ENCODE measurements around the gene MNX1.
A peak's percentile ranks its signal among the peaks of the same experiment; 100 is the strongest.

MNX1 gene

DNA sequence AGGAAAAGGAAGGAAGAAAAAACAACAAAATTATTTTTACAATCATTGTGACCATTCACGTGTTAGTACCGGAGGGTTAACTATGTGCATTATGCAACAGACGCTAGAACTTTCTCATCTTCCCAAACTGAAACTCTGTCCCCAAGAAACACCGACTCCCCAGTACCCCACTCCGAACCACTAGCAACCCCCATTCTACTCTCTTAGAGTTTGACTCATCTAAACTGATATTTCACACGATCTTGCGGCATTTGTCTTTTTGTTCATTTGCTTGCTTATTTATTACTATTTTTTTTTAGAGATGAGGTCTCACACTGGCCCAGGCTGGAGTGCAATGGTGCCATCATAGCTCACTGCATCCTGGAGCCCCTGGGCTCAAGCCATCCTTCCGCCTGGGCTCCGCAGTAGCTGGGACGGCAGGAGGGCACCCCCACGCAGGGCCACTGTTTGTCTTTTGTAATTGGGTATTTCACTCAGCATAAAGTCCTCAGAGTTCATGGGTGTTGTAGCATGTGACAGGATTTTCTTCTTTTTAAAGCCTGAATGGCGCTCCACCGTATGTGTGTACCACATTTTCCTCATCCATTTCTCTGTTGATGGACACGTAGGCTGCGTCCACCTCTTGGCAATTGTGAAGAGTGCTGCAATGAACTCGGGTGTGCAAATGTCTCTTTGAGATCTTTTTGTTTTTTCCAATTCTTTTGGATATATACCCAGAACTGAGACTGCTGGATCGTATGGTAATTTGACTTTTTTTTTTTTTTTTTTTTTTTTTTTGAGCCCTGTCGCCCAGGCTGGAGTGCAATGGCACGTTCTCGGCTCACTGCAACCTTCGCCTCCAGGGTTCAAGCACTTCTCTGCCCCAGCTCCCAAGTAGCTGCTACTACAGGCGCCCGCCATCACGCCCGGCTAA, 9.5 kb downstream of the MNX1 start:
- WGBS (ENCODE audit: insufficient coverage, insufficient read length), result no CpG with 5 or more reads among the region's 25 CpGs
- Histone ChIP-seq H3K36me3 (ENCODE audit: control insufficient read depth, insufficient read depth, low read length) (no peaks in the 10 kb centered on the region), H3K9me3 (ENCODE audit: control insufficient read depth, insufficient read depth, low read length) (no peaks in the 10 kb centered on the region), H3K4me1 (ENCODE audit: control insufficient read depth, insufficient read depth, low read length) (peaks cover 6% of the 10 kb centered on the region), H3K27ac (ENCODE audit: low read length) (no peak overlapping the region), H3K4me3 (ENCODE audit: low read length) (no peak overlapping the region), H3K27me3 (ENCODE audit: control insufficient read depth, insufficient read depth, low read length) (peaks cover 83% of the 10 kb centered on the region)
- no peak for DNase-seq (ENCODE audit: low read depth, low spot score)

DNA sequence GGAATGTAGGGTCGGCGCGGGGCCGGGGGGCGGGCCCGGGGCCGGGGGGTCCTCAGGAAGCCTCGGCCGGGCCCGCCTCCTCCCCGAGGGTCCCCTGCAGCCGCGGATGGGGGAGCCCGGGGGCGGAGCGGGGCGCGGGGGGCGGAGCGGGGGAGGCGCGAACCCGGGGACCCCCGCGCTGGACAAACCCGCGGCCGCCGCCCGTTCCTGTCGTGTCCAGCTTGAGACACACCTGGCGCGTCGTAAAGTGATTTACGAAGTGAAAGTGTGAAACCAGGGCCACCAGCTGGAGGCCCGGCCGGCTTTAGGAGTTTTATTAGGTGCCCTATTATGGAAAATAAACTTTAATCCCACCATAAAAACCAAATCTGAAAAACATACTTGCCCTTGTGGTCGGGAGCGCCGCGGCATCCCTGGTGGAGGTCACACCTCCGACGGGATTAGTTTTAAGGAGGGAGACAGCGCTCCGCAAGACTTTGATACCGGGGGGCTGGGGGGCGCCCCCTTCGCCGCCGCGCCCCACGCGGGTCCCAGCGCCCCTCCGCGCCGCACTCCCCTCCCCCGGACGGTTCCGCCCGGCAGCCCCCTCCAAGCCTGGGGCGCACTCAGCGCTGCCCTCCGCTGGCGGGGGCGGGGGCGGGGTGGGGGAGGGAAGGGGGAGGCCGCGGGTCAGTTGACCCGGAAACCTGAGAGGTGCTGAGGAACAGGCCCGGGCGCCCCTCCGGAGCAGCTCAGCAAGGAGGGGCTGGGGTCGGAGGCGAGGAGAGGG, 10.3 kb downstream of the MNX1 start:
- Histone ChIP-seq H3K4me3 (ENCODE audit: low read length) (peak overlapping the region; percentile 26; the same call in 1 of the 2 replicates), H3K36me3 (ENCODE audit: control insufficient read depth, insufficient read depth, low read length) (no peaks in the 10 kb centered on the region), H3K27me3 (ENCODE audit: control insufficient read depth, insufficient read depth, low read length) (peaks cover 75% of the 10 kb centered on the region), H3K9me3 (ENCODE audit: control insufficient read depth, insufficient read depth, low read length) (no peaks in the 10 kb centered on the region), H3K27ac (ENCODE audit: low read length) (no peak overlapping the region), H3K4me1 (ENCODE audit: control insufficient read depth, insufficient read depth, low read length) (peaks cover 4% of the 10 kb centered on the region)
- no peak for DNase-seq (ENCODE audit: low read depth, low spot score)
- no CpG with 5 or more reads among the region's 75 CpGs for WGBS (ENCODE audit: insufficient coverage, insufficient read length)

DNA sequence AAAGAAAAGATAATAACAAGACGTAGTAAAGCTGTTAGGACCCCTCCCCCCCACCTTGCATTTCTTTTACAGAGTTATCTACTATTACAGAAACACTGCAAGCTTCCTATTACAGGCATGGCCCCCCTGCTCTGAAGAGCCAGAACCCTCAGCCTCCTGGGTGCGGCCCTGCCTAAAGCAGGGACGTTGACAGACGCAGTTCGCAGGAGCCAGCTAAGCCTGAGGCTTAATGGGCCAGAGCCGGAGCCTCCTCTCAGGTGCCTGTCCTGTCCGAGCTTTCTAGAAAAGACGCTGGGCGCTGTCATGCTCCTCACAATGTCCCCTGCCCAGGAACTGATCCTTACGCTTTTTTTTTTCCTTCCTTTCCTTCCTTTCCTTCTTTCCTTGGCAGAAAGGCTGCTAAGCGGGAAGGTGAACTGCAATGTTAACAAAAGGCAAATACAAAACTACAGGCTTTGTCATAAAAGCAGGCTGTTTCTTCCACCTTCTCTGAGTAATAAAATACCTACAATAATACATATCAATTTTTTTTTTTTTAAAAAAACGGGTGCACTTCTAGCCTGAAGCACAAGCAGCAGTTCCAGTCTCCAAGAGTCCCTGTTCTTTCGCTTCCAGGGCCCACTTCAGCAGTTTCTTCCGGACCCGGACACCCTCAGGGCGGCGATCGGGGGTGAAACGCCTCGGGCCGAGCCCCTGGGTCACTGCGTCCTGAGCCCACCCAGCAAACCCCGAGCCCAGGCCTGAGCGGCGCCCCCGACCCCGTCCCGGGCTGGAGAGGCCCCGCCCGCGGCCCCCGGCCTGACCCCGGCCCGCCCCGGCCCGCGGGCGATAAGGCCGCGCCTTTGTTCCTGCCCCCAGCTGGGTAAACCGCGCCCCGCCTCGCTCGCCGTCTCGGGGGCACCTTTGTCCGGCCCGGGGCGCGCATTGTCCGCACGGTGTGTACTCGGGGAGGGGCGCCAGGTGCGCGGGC, 11.2 kb downstream of the MNX1 start:
- peak overlapping the region; percentile 26; the same call in 1 of the 2 replicates for H3K4me3 ChIP-seq (ENCODE audit: low read length)
- peaks cover 2% of the 10 kb centered on the region for H3K4me1 ChIP-seq (ENCODE audit: control insufficient read depth, insufficient read depth, low read length)
- no peak overlapping the region for H3K27ac ChIP-seq (ENCODE audit: low read length)
- peaks cover 67% of the 10 kb centered on the region for H3K27me3 ChIP-seq (ENCODE audit: control insufficient read depth, insufficient read depth, low read length)
- H3K36me3 ChIP-seq (ENCODE audit: control insufficient read depth, insufficient read depth, low read length), result no peaks in the 10 kb centered on the region
- H3K9me3 ChIP-seq (ENCODE audit: control insufficient read depth, insufficient read depth, low read length), result no peaks in the 10 kb centered on the region
- WGBS (ENCODE audit: insufficient coverage, insufficient read length), result no CpG with 5 or more reads among the region's 57 CpGs
- DNase-seq (ENCODE audit: low read depth, low spot score), result no peak

DNA sequence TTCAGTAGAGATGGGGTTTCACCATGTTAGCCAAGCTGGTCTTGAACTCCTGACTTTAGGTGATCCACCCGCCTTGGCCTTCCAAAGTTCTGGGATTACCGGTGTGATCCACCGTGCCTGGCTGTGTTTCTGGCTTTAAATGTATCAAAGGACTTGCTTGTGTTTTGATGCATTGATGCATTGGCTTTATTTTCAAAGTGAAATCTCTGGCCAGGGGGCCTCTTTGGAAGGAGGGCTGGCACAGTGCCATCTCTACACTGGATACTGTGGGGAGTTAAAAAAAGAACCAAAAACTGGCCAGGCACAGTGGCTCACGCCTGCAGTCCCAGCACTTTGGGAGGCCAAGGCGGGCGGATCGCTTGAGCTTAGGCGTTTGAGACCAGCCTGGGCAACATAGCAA, 16.0 kb downstream of the MNX1 start:
- Histone ChIP-seq H3K4me3 (ENCODE audit: low read length) (no peak overlapping the region), H3K4me1 (ENCODE audit: control insufficient read depth, insufficient read depth, low read length) (no peaks in the 10 kb centered on the region; the same call in 1 of the 2 replicates), H3K36me3 (ENCODE audit: control insufficient read depth, insufficient read depth, low read length) (no peaks in the 10 kb centered on the region), H3K27me3 (ENCODE audit: control insufficient read depth, insufficient read depth, low read length) (peaks cover 26% of the 10 kb centered on the region), H3K9me3 (ENCODE audit: control insufficient read depth, insufficient read depth, low read length) (no peaks in the 10 kb centered on the region), H3K27ac (ENCODE audit: low read length) (no peak overlapping the region)
- no peak for DNase-seq (ENCODE audit: low read depth, low spot score)
- WGBS (ENCODE audit: insufficient coverage, insufficient read length), result no CpG with 5 or more reads among the region's 8 CpGs

DNA sequence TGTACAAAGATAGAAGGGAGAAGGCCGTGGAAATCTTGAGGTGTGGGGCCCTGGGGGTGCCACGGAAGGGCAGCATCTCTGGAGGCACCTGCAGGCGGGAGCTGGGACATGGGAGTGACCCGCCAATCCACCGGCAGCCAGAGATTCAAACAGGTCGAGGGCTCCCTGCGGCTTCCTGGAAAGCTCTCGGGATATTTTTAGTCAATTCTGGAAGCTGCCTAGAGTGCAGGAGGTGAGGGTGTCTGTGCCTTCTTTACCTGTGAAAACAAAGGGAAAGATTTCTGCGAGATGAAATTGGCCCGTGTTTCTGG, 16.6 kb downstream of the MNX1 start:
- H3K4me1 ChIP-seq (ENCODE audit: control insufficient read depth, insufficient read depth, low read length), result no peaks in the 10 kb centered on the region; the same call in 1 of the 2 replicates
- WGBS (ENCODE audit: insufficient coverage, insufficient read length), result no CpG with 5 or more reads among the region's 10 CpGs
- no peaks in the 10 kb centered on the region for H3K9me3 ChIP-seq (ENCODE audit: control insufficient read depth, insufficient read depth, low read length)
- no peak overlapping the region for H3K4me3 ChIP-seq (ENCODE audit: low read length)
- no peaks in the 10 kb centered on the region for H3K36me3 ChIP-seq (ENCODE audit: control insufficient read depth, insufficient read depth, low read length)
- H3K27ac ChIP-seq (ENCODE audit: low read length), result no peak overlapping the region
- H3K27me3 ChIP-seq (ENCODE audit: control insufficient read depth, insufficient read depth, low read length), result peaks cover 21% of the 10 kb centered on the region
- no peak for DNase-seq (ENCODE audit: low read depth, low spot score)

DNA sequence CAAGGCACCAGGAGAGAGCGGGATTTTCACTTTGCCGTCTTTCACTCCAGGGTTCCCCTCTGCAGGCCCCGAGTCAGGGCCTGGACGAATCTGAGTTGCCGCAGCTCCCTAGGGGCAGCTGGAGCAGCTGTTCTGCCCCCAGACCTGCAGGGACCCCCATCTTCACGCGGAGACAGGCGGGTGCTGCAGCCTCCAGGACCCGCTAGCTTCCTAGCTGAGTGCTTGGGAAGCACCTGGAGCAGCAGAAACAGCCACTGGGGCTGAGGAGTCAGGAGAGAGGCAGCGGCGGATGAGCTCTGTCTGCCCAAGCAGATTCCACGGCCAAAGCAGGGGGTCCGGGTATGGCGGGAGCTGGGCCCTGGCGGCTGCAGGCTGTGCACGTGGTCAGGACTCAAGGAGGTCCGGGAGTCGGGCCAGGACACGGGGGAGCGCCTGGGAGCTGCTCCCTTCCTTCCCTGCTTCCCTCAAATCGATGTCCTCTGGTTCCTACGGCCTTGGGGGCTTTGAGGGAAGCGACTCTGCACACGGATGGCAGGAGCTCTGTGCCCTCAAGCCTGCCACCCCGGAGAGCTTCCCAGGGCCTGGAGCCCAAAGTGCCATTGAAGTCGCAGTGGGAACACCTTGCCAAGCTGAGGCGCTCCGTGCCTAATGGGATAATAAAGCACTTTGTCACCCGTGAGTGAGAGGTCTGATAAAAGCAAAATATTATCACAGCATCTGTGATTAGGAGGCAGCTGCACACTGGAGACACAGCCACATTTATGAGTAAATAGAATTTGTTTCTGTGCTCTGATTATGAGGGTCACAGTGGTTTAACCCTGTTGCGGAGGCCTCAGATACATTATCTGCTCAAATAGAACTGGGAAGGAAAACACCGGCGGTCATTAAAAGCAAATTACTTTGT, 17.2 kb downstream of the MNX1 start:
- no CpG with 5 or more reads among the region's 32 CpGs for WGBS (ENCODE audit: insufficient coverage, insufficient read length)
- H3K9me3 ChIP-seq (ENCODE audit: control insufficient read depth, insufficient read depth, low read length), result no peaks in the 10 kb centered on the region
- peaks cover 16% of the 10 kb centered on the region; the same call in 1 of the 2 replicates for H3K27me3 ChIP-seq (ENCODE audit: control insufficient read depth, insufficient read depth, low read length)
- no peak for DNase-seq (ENCODE audit: low read depth, low spot score)
- no peak overlapping the region for H3K27ac ChIP-seq (ENCODE audit: low read length)
- no peak overlapping the region for H3K4me3 ChIP-seq (ENCODE audit: low read length)
- H3K36me3 ChIP-seq (ENCODE audit: control insufficient read depth, insufficient read depth, low read length), result no peaks in the 10 kb centered on the region
- no peaks in the 10 kb centered on the region; the same call in 1 of the 2 replicates for H3K4me1 ChIP-seq (ENCODE audit: control insufficient read depth, insufficient read depth, low read length)

DNA sequence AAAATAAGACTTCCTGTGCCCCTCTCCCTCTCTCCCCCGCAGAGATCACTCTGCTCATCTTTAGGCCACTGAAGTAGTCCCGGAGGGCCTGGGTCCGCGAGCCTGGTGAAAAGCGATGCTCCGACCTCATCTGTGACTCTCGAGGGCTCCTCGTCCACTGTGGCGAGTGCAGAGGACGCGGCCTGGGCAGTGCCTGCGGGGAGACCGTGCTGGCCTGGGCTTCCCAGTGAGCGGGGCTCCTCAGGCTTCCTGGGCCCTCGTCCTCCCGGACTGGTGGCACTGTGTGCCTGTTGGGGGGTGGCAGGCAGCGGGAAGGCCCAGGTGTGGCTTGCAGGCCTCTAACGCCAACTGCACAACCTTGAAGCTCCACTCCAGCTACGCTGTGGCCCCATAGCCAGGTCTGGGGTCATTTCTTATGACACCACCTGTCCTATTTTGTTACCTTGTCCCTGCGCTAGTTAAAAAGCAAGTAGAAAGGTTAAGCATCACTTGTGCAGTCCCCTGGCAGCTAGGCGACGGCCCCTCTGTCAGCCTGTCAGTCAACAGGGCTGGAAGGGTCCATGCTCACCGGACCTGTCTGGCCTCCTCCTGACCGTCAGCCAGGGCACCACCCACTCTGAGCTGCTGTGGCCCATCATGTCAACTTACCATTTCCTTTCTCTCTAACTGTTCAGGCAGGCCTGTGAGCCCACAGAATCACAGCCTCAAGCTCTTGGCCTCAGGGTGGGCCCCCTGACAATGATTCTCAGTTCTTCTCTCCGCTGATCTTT, 20.5 kb downstream of the MNX1 start:
- no peaks in the 10 kb centered on the region; the same call in 1 of the 2 replicates for H3K4me1 ChIP-seq (ENCODE audit: control insufficient read depth, insufficient read depth, low read length)
- H3K9me3 ChIP-seq (ENCODE audit: control insufficient read depth, insufficient read depth, low read length), result no peaks in the 10 kb centered on the region
- H3K4me3 ChIP-seq (ENCODE audit: low read length), result no peak overlapping the region; the same call in 1 of the 2 replicates
- WGBS (ENCODE audit: insufficient coverage, insufficient read length), result no CpG with 5 or more reads among the region's 25 CpGs
- DNase-seq (ENCODE audit: low read depth, low spot score), result no peak
- H3K27me3 ChIP-seq (ENCODE audit: control insufficient read depth, insufficient read depth, low read length), result no peaks in the 10 kb centered on the region
- no peak overlapping the region for H3K27ac ChIP-seq (ENCODE audit: low read length)
- no peaks in the 10 kb centered on the region for H3K36me3 ChIP-seq (ENCODE audit: control insufficient read depth, insufficient read depth, low read length)

DNA sequence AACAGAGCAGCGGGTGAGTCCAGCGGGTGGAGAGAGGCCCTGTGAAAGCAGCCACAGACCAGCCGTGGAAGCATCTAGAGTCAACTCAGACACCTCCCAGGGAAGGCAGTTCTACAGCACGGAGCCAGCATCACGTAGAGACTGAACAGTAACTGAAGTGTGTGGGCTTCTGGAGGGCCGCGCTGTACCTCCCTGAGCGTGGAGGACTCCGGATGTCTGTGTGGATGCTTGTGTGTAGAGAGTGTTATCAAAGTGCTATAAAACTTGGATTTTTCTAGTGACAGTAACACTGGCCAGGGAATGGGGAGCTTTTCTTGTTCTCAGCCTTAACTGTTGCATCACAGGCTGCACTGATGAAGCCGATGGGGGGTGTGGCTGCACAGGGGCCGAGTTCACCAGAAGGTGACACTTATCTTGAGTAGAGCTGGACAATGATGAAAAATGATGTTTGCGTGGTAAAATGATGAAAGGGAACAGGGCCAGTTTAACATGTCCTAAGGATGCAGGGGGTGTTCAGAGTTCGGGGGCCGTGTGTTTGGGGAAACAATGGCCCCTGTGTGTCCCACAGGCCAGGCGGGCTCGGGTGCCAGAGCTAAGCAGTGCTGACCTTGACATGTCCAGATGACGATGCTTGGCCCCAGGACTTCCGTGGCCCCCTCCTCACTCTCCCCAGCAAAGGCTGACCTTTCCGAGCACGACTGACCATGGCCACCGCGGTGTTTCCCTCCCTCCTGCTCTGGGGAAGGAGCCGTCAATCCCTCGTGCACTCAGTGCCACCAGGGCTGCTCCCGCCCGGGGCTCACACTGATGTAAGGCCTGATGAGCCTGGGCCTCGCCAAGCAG, 21.9 kb downstream of the MNX1 start:
- no CpG with 5 or more reads among the region's 27 CpGs for WGBS (ENCODE audit: insufficient coverage, insufficient read length)
- no peak overlapping the region for H3K4me3 ChIP-seq (ENCODE audit: low read length)
- H3K27me3 ChIP-seq (ENCODE audit: control insufficient read depth, insufficient read depth, low read length), result no peaks in the 10 kb centered on the region
- H3K27ac ChIP-seq (ENCODE audit: low read length), result no peak overlapping the region
- no peaks in the 10 kb centered on the region; the same call in 1 of the 2 replicates for H3K9me3 ChIP-seq (ENCODE audit: control insufficient read depth, insufficient read depth, low read length)
- H3K4me1 ChIP-seq (ENCODE audit: control insufficient read depth, insufficient read depth, low read length), result no peaks in the 10 kb centered on the region; the same call in 1 of the 2 replicates
- DNase-seq (ENCODE audit: low read depth, low spot score), result no peak
- no peaks in the 10 kb centered on the region for H3K36me3 ChIP-seq (ENCODE audit: control insufficient read depth, insufficient read depth, low read length)

Measured in iPS DF 6.9 (cell line).